ENCODE results near the gene NPFF.

DNA sequence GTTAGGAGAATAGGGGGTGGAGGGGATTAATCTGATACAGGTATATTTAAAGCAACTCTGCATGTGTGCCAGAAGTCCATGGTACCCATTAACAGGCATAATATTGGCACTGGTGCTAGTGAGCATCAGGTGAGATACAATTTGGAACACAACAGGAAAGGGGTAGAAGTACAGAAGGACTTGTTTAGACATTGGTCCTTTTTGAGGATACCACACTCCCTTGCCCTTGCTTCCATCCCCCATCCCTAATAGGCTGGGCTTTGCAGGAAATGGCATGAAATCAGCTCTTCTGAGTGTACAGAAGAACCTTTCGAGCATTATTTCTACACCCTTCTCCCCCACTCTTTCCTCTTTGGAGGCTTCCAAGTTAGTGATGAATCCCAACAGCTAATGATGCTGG is 39.0 kb downstream of the NPFF start:
- TF ChIP-seq, protein P1, sequence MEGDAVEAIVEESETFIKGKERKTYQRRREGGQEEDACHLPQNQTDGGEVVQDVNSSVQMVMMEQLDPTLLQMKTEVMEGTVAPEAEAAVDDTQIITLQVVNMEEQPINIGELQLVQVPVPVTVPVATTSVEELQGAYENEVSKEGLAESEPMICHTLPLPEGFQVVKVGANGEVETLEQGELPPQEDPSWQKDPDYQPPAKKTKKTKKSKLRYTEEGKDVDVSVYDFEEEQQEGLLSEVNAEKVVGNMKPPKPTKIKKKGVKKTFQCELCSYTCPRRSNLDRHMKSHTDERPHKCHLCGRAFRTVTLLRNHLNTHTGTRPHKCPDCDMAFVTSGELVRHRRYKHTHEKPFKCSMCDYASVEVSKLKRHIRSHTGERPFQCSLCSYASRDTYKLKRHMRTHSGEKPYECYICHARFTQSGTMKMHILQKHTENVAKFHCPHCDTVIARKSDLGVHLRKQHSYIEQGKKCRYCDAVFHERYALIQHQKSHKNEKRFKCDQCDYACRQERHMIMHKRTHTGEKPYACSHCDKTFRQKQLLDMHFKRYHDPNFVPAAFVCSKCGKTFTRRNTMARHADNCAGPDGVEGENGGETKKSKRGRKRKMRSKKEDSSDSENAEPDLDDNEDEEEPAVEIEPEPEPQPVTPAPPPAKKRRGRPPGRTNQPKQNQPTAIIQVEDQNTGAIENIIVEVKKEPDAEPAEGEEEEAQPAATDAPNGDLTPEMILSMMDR (optimal IDR thresholded peaks at IDR 0.05 in 1 of 3, IDR thresholded peaks at IDR 0.05 in 1 of 3, conservative IDR thresholded peaks at IDR 0.05 in 1 of 3; ENCODE audit: extremely low read depth in 1 of 3, insufficient read depth in 2 of 3, low read length in 3 of 3): no peak
- TF ChIP-seq EZH2 (IDR thresholded peaks at IDR 0.05; ENCODE audit: low read length): no peak

Measured in keratinocyte (primary cell).